GM12878 (cell line): ENCODE measurements around the gene AHNAK. TPM values are rescaled to one million over a fixed set of nuclear protein-coding genes. Genes with fewer than 3 reads are reported as not detected.

Experiments used
- BCL11A ChIP-seq: IDR thresholded peaks from 2 replicates; pipeline ENCODE4 v1.6.1; 2011; ENCODE audit warnings: low read depth, low read length
- ETV6 ChIP-seq, 2 experiments: fragments of 450-650 bp in 1 of 2; IDR thresholded peaks in 1 of 2; conservative IDR thresholded peaks in 1 of 2; 2 replicates each; pipeline ENCODE4 v1.6.1; 2014; ENCODE audit warnings: antibody characterized with exemption in 1 of 2, borderline replicate concordance in 1 of 2, low read depth in 1 of 2, mild to moderate bottlenecking in 1 of 2, moderate library complexity in 1 of 2
- FOXK2 ChIP-seq: fragments of 450-650 bp; IDR thresholded peaks from 2 replicates; pipeline ENCODE4 v1.6.1; 2017; ENCODE audit warnings: mild to moderate bottlenecking, moderate library complexity
- IKZF1 ChIP-seq: fragments of 450-650 bp; conservative IDR thresholded peaks from 2 replicates; pipeline ENCODE4 v1.6.1; 2017; ENCODE audit warnings: antibody characterized with exemption, mild to moderate bottlenecking
- KDM1A ChIP-seq: fragments of 200-600 bp; sonication (generic); IDR thresholded peaks from 2 replicates; pipeline ENCODE4 v1.6.1; 2016; ENCODE audit warnings: borderline replicate concordance
- MAX ChIP-seq: IDR thresholded peaks from 2 replicates; pipeline ENCODE4 v1.6.1; 2012; ENCODE audit warnings: low read depth, low read length, improper control_type of control experiment
- MYB ChIP-seq: fragments of 150-350 bp; IDR thresholded peaks from 2 replicates; pipeline ENCODE4 v1.6.1; 2014; ENCODE audit warnings: mild to moderate bottlenecking, low read depth, low read length, borderline replicate concordance
- NR2F1 ChIP-seq: fragments of 450-650 bp; conservative IDR thresholded peaks from 2 replicates; pipeline ENCODE4 v1.6.1; 2017; ENCODE audit warnings: mild to moderate bottlenecking
- PKNOX1 ChIP-seq: fragments of 450-650 bp; IDR thresholded peaks from 2 replicates; pipeline ENCODE4 v1.6.1; 2016; ENCODE audit warnings: mild to moderate bottlenecking
- RAD21 ChIP-seq: IDR thresholded peaks from 2 replicates; pipeline ENCODE4 v1.6.1; 2011; ENCODE audit warnings: mild to moderate bottlenecking, low read depth, low read length, moderate library complexity; ENCODE audit not compliant: insufficient read depth
- SIX5 ChIP-seq: IDR thresholded peaks from 2 replicates; pipeline ENCODE4 v1.6.1; 2011; ENCODE audit warnings: mild to moderate bottlenecking, low read depth, low read length, moderate library complexity; ENCODE audit not compliant: severe bottlenecking
- SMAD1 ChIP-seq: fragments of 450-650 bp; IDR thresholded peaks from 2 replicates; pipeline ENCODE4 v1.6.1; 2018; ENCODE audit warnings: mild to moderate bottlenecking, low read depth; ENCODE audit not compliant: partially characterized antibody
- SMARCA5 ChIP-seq: fragments of 450-650 bp; IDR thresholded peaks from 2 replicates; pipeline ENCODE4 v1.6.1; 2017; ENCODE audit warnings: mild to moderate bottlenecking
- SUZ12 ChIP-seq: fragments of 200-600 bp; sonication (generic); IDR thresholded peaks from one replicate; pipeline ENCODE4 v1.6.1; 2018; ENCODE audit warnings: antibody characterized with exemption, mild to moderate bottlenecking; ENCODE audit not compliant: unreplicated experiment
- YY1 ChIP-seq: IDR thresholded peaks from 2 replicates; pipeline ENCODE4 v1.6.1; 2011; ENCODE audit warnings: low read depth, mild to moderate bottlenecking, low read length
- ZNF687 ChIP-seq: fragments of 450-650 bp; IDR thresholded peaks from 2 replicates; pipeline ENCODE4 v1.6.1; 2017; ENCODE audit warnings: mild to moderate bottlenecking, moderate library complexity
- polyA plus RNA-seq, 11 experiments: library from polyadenylated mRNA; depleted of rRNA in 4 of 11; unstranded in 6 of 11; stranded (reverse) in 5 of 11; fragments of >200 nt; fragmentation: Nextera tagmentation in 4 of 11; fragmentation: Illumina TruSeq in 1 of 11; extraction: Ambion mirVana in 4 of 11; extraction: Trizol in 1 of 11; gene quantifications; 1 replicate in 1 of 11; 2 replicates in 10 of 11; pipeline versions ENCODE4 v1.2.1 to v1.2.3, GENCODE V29; 2011 to 2016; ENCODE audit warnings: inconsistent platforms in 2 of 11, missing spikeins in 2 of 11, low read depth in 1 of 11
- total RNA-seq, 4 experiments: library from RNA; depleted of rRNA in 3 of 4; stranded (reverse); fragments of >200 nt in 3 of 4; fragmentation: Illumina TruSeq in 1 of 4; extraction: Trizol in 1 of 4; gene quantifications; 2 replicates each; pipeline versions ENCODE4 v1.2.1 to v1.2.3, GENCODE V29; 2013 to 2021
- TF ChIP-seq, protein P1 (sequence below): fragments of 450-650 bp; conservative IDR thresholded peaks from 2 replicates; pipeline ENCODE4 v1.6.1; 2017; ENCODE audit warnings: mild to moderate bottlenecking, moderate library complexity

Gene AHNAK
- total and polyA plus RNA-seq, 10 of the 15 experiments (the other 5 are each of a cell fraction or from before 2014, with no cell fraction given), result 0.76 to 90.3 (median 19.4) TPM

DNA sequence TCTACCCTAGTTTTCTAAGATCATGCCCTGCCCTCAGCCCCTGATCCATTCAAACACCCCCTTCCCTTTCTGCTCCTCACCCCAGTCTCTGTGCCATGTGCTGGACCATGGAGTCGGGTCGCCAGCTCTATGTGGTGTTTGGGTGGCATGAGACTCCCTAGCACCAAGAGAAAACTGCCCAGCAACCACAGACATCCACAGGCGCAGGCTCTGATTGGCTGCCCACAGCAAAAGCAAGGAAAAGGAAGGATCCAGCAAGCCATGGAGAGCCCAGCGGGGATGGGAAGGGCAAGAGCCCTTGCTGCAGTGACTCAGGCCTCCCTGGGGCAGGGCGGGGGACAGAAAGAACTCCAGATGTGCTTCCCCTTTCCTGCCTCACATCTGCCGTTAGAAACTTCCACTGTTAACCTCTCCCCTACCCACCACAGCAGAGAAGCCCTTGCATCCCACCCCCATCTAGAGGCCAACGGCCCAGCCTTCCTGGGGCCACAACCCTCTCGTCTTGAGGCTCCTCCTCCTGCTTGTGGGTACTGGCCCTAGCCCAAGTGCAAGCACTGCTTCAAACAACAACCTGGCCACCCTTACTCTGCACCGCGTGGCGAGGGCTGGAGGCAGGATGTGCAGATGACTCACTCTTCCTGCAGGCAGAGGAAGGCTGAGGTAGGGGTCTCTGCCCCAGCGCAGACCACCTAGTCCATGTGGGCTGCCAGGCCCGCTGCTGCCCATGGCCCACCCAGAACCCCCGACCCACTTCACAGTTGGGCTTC is 9.7 kb upstream of the AHNAK start (continued):
- TF ChIP-seq PKNOX1 (no peak), KDM1A (no peak), SMAD1 (no peak), MAX (peak; percentile 78), SIX5 (no peak), ZNF687 (peak; percentile 84), ETV6 (conservative IDR thresholded peaks at IDR 0.05 in 1 of 2, IDR thresholded peaks at IDR 0.05 in 1 of 2; ENCODE audit: borderline replicate concordance in 1 of 2, low read depth in 1 of 2) (0 out of 4 replicates have a peak, but pooled peaks of 1 of the 2 experiments have one; percentile 24), IKZF1 (peak; percentile 62), MYB (peak; percentile 11; the same call in 1 of the 2 replicates), NR2F1 (0 out of 2 replicates have a peak, but pooled peaks have one; percentile 8), RAD21 (no peak), FOXK2 (no peak), BCL11A (no peak), YY1 (no peak), SMARCA5 (peak; percentile 56), SUZ12 (no peak)
- TF ChIP-seq, protein P1, sequence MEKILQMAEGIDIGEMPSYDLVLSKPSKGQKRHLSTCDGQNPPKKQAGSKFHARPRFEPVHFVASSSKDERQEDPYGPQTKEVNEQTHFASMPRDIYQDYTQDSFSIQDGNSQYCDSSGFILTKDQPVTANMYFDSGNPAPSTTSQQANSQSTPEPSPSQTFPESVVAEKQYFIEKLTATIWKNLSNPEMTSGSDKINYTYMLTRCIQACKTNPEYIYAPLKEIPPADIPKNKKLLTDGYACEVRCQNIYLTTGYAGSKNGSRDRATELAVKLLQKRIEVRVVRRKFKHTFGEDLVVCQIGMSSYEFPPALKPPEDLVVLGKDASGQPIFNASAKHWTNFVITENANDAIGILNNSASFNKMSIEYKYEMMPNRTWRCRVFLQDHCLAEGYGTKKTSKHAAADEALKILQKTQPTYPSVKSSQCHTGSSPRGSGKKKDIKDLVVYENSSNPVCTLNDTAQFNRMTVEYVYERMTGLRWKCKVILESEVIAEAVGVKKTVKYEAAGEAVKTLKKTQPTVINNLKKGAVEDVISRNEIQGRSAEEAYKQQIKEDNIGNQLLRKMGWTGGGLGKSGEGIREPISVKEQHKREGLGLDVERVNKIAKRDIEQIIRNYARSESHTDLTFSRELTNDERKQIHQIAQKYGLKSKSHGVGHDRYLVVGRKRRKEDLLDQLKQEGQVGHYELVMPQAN, result no peak
